ENCODE data around the gene MAP1A. TPM values are rescaled to one million over a fixed set of nuclear protein-coding genes. Genes with fewer than 3 reads are reported as not detected.

Gene MAP1A
- total RNA-seq: 13.8 TPM
- long read RNA-seq, partial matches to known transcripts: 111 of 118 reads
- long read RNA-seq, other reads (novel, unspliced or antisense): 7 of 118 reads

DNA sequence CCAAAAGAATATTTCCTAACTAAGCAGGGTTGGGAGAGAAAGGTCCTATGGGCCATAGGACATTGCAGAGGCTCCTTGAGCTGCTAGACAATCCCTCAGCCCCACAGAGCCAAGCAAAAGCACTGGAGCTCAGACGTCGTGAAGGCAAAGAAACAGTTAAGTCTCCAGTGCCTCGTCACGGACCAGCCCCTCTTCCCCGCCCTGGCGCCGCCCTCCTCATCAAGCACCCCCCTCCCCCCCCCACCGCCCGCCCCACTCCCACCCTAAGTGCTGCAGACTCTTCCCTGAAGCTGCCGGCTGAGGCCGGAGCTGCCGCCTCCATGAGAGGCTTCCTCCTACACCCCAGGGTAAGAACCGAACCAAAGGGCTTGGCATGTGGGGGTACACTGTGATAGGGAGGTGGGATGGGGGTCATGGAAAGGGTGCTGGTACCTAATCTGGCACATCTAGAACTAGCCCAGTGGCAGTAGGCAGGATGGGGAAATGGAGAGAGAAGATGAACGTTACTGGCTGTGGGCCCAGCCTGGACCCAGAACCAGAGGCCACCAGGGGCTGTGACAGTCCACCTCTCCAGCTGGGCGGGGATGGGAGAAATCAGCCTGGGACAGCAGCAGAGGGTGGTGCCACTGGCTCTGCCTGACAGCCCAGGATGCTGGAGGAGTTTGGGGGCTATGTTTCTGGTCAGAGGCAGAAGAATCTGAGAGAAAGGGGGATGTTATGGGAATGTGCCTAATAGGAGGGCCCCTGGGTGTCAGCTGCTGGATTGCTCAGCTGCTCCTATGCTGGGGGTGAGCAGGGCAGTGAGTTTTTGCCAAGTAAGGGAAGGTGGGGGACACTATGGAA lies at the start of gene MAP1A:
Gene MAP1A, plus strand, starts transcription at position 255 of the 843 bp plus-strand sequence. CDS start 3,866 bp downstream, outside the sequence.
- DNase-seq (ENCODE audit: low spot score): peak; percentile 88

DNA sequence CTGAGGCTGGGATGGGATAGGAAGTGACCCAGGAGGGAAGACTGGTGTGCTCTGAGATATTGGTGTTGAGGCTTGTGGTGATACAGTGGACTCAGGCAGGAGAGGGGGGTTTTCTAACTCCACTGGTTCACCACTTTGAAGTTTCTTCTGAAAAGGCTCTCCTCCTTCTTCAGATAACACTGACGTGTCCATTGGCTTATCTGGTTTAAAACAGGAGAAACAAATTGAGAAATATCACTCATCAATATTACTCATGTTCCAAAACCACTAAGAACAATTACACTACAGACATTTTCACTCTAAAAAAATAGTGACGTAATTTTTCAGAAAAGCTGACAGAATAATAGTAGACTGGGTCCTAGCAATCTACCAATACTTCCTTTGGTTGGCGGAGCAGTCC lies 47.5 kb upstream of the MAP1A start:
- no peak for DNase-seq (ENCODE audit: low spot score)

DNA sequence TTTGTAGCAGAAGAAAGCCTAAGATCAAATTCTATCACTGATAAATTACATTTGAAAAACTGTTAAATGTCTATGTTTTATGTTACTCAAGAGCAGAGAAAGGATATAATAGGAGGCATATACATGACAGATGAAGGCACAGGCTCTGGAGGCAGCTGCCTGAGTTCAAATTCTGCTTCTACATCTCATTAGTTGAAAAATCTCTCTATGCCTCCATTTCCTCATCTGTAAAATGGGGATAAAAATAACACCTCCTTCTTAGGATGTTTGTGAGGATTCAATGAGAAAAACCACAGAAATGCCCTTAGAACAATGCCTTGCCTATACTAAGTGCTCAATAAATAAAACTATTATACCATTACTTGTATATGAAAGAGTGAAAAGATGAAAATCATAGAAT lies 45.4 kb upstream of the MAP1A start:
- no peak for DNase-seq (ENCODE audit: low spot score)

DNA sequence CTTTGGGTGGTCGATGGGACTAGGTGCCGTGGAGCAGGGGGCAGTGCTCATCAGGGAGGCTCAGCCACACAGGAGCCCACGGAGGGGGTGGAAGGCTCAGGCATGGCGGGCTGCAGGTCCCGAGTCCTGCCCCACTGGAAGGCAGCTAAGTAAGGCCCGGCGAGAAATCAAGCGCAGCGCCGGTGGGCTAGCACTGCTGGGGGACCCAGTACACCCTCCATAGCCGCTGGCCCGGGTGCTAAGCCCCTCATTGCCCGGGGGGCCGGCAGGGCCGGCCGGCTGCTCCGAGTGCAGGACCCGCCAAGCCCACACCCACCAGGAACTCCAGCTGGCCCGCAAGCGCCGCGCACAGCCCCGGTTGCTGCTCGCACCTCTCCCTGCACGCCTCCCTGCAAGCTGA lies 43.5 kb upstream of the MAP1A start:
- no peak for DNase-seq (ENCODE audit: low spot score)

DNA sequence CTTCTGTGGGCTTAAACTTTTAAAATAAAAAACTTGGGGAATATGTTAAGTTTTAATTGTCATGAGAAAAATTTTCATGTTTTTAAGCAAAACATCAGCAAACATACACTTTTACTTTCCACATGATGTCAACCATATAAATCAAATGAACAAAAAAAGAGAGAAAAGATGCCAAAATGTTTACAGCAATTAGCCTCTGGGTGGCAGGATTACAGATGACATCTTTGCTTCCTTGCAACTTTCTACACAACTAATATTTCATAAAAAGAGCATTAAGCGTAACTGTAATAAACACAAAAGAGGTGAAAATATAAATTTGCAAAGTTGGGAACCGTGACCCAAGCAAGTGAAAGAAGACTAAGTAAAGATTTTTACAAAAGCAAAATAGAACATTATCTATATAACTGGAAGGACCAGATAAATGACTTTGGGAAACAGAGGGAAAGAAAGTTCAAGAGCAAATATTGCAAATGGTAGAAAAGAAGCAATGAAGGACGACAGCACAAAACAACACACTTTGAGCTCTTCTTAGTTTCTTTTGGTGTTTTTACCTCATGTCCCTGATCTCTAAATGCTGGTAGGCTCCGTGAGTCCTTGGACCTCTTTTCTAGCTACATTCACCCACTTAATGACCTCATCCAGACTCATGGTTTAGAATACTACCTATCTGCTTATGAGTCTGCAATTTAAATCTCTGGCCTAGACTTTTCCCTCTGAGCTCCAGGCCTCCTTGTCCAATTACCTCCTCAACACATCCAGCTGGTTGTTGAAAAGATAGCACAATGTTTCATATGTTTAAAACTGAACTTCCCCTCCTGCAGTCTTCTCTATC lies 33.9 kb upstream of the MAP1A start:
- DNase-seq (ENCODE audit: low spot score): no peak

DNA sequence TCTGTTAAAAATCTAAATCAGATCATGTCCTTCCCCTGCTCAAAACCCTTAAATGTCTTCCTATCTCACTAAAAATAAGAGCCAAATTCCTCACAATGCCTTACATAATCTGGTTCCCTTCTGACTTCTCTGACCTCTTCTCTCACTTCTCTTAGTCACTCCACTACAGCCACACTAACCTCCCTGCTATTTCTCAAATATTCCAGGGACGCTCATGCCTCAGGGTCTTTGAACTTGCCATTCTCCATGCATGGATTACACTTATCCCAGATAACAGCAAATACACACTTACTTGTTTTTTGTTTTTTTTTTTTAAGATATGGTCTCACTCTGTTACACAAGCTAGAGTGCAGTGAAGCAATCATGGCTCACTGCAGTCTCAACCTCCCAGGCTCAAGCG lies 33.0 kb upstream of the MAP1A start:
- no peak for DNase-seq (ENCODE audit: low spot score)

DNA sequence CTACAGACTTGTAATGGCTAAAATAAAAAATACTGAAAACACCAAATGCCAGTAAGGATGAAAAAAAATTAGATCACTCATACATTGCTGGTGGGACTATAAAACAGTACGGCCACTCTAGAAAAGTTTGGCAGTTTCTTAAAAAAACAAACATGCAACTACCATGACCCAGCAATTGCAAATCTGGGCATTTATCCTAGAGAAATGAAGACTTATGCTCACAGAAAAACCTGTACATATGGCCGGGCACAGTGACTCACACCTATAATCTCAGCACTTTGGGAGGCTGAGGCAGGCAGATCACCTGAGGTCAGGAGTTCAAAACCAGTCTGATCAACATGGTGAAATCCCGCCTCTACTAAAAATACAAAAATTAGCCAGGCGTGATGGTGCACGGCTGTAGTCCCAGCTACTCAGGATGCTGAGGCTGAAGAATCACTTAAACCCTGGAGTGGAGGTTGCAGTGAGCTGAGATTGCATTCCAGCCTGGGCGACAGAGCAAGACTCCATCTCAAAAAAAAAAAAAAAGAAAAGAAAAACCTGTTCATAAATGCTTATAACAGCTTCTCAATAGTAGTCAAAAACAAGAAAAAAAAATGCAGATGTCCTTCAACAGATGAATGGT lies 30.0 kb upstream of the MAP1A start:
- DNase-seq (ENCODE audit: low spot score): no peak

DNA sequence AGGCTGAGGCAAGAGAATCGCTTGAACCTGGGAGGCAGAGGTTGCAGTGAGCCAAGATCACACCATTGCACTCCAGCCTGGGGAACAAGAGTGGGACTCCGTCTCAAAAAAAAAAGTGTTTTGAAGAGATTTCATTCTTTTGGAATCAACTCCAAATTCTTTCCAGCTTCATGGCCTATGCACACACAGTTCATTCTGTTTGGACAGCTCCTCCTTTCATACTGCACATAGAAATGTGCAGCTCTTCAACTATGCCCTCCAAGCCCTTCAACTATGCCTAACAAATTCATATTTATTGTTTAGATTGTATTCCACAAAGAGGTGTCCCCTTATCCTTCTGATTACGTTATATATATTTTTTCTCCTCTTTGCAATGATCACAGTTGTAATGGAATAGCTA lies 28.6 kb upstream of the MAP1A start:
- no peak for DNase-seq (ENCODE audit: low spot score)

DNA sequence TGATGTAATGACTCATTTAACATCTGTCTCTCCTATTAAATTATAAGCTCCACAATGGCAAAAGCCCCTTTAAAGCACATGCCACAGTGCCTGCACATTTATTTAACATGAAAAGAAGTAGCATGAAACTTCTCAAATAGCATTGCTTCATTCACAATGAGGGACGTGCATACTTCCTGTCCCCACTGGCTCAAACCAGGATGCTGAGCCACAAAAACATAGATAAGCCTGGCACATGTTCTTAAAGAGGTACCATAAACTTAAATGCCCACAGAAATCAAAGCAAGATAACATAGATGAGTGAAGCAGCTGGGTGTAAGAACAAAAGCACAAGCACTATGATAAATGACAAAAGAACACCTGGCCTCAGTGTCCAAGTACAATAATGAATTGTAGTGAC lies 28.2 kb upstream of the MAP1A start:
- no peak for DNase-seq (ENCODE audit: low spot score)

DNA sequence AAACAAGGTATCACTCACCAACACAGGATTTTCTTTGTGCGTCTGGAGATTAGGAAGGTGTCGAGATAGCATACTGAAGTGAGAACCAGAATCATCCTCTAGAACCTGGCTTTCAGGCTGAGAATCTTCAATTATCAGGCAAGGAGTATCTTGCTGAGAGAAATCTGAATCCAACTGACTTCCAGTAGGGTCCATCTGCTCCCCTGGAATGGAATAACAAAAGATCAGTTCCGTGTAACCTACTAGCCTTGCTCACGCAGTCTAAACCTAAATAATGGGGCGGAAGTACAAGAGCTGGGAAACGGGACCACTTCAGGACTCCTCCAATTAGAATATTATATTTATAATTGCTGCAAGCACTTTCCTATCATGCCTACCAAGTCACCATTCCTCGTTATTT lies 25.1 kb upstream of the MAP1A start:
- no peak for DNase-seq (ENCODE audit: low spot score)

DNA sequence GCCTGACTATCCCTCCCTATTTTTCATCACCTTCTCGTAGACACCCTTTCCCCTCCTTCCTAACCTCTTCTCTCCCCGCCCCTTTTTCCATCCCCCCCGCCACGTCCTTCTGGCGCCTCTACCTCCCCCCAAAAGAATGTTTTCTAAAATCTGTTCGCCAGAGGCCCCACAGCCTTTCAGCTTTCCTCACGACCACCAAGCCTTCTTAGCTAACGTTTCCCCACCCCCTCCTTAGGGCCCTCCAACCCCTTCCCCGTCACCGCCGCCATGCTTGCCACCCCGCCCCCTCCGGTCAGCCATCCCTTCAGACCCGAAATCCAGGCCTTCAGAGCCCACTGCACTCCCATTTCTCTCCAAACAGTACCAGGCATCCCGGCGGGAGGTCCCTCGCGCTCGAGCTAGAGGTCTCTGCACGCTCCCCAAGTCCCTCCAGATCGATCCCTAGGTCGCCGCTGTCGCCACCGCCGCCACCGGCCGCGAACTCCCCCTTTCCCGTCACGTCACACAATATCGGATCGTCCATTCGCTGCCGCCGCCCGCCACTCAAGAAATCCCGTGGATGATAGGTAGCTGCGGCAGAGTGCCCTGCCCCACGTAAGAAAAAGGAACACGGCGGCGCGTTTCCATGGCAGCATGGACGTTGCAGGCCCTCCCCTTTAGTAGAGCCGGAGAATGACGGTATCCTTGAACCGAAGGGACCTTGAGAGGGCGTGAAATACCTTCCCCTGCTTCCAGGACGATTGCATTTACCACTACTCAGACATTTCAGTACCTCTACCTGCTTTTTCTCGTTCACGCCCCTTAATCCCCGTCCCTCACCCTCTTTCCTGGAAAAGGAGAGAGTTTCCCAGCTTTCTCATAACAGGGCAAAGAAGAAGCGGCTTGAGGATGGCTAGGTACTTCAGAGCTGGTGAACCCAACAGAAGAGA lies 24.5 kb upstream of the MAP1A start, which contains the start of gene TP53BP1:
Gene TP53BP1, minus strand, starts transcription at position 484 of the 929 bp plus-strand sequence. Its CDS starts 113 bp downstream, at position 371.
- peak; percentile 99 for DNase-seq (ENCODE audit: low spot score)

DNA sequence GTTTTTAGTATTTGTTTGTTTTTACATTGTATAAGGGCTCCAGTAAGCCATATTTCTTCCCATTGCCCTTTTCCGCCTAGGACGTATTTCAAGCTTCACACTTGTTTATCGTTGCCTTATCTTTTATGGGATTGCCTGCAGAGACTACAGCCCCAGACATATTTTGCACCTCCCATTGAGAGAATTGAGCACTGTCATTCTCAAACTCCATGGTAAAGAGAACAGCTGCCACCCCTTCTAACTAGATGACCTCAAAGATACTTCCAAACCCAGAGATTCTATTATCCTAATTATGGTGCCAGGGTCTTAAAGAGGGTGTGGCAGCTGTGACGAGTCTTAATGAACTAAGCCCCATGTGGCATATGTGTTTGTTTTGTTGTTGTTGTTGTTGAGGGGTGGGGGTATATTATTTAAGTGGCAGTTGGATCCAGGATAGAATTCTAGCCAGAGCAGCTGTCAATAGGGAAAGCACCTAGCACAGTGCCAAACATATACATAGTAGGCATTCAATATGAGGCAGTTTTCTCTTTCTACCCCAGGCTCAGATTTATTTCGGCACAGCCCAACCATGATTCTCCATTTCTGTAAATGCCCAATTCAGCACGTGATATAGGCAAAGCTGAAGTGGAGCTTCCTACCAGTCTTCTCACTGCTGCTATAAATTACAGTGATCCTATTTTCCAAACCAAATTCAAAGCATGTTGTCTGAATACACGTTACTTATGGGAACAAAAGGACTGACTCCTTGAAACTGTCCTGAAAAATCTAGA lies 23.5 kb upstream of the MAP1A start:
- no peak for DNase-seq (ENCODE audit: low spot score)

DNA sequence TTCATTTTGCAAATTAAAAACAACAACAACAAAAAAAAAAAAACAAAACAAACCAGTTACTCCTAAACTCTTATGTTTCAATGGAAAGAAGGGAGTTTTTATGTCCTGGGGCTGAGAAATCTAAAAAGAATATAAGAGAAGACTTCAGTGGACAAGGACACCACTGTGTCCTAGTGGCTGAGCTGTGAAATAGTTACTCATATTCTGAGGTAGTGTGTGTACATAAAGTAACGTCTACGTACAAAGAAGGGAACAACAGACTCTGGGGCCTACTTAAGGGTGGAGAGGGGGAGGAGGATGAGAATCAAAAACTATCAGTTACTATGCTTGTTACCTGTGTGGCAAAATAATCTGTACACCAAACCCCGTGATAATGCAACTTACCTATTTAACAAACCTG lies 18.4 kb upstream of the MAP1A start:
- DNase-seq (ENCODE audit: low spot score): no peak

DNA sequence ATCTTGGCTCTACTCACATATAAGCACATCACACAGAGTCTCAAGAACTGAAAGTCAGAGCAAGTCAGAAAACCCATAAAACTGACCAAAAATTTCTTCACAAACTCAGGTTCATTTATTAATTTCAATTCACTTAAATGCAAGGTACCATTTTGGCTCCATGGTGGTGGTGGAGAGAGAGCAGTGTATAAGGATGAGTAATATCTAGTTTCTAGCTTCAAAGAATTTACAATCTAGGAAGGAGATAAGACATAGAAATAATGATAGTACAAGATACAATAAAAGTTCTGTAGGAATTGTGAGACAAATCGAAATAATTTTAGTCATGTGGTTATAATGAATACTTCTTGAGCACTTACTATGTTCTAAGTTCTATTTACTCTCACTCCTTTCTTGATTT lies 17.8 kb upstream of the MAP1A start:
- DNase-seq (ENCODE audit: low spot score): no peak

DNA sequence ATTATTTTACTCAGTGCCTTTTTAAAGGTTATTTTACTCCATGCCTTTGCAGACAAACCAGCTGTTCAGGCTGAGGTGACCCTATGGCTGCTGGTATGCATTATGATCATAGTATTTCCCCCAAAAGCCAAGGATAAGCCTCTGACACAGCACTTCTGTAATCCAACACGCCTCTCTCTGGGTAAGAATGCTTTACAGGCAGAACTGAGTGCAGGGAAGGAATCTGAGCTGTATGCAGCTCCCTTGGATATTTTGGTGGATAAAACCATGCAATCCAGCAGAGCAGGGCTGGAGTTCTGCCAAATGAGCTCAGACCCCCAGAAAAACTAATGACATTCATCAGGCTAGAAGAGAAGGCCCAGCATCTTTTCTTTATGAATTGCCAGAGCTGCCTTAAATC lies 11.7 kb upstream of the MAP1A start:
- DNase-seq (ENCODE audit: low spot score): no peak

DNA sequence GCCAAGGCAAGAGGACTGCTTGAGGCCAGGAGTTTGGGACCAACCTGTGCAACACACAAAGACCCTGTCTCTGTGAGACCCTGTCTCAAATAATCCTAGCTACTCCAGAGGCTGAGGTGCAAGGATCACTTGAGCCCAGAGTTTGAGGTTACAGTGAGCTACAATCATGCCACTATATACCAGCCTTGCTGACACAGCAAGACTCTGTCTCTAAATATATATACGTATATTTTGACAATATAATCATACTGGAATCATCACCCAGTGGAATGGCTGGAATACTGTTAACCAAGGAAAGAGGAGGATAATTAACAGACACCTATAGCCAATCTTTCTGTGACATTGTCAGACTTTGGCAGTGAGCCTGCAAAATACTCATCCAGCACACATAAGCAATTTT lies 9.0 kb upstream of the MAP1A start:
- no peak for DNase-seq (ENCODE audit: low spot score)

DNA sequence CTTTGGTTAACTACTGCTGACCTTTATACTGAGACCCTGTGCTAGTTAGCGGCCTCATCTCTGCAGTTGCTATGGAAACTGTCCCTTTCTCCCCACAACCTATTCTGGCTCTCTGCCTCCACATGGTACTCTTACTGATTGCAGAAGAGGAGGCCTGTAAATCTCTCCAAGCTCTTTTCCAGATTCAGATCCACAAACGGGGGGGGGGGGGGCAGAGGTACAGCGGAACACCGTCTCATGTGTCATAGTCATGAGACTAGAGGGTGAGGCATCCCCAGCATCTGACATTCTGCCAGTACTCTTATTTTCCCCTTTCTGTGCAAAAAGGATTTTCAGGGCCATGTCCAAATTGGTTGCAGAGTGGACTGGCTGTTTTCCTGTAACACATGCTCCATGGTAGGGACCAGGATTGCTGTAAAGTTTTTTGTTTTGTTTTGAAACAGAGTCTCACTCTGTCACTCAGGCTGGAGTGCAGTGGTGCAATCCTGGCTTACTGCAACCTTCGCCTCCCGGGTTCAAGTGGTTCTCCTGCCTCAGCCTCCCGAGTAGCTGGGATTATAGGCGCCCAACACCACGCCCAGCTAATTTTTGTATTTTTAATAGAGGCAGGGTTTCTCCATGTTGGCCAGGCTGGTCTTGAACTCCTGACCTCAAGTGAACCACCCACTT lies 8.3 kb upstream of the MAP1A start:
- no peak for DNase-seq (ENCODE audit: low spot score)

DNA sequence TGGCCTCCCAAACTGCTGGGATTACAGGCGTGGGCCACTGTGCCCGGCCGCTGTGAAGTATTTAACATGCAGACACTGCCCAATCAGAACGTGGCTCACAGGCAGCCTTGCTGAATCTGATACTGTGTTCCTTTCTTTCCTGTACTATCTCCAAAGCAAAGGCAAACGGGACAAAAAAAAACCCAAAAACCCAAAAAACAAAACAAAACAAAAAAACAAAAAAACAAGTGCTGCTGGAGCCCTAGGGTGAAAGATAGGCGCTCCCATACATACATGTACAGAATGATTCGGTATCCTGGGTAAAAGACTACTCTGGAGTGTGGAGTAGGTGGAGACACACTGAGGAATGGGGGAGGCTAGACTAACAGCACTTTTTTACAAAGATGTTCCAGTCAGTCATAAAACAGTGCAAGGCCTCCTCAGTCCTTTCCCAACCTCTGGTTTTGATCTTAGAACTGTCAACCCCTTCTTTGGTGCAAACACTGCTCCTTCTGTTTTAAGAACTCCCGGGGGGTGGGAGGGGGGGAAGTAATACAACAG lies 7.7 kb upstream of the MAP1A start:
- no peak for DNase-seq (ENCODE audit: low spot score)
